A673 (cell line): ENCODE data around the gene TMEM168.

Experiments
- CTCF ChIP-seq: fragments of 300-800, 200-600 bp; sonication (generic); conservative IDR thresholded peaks from 2 replicates; pipeline ENCODE4 v1.5.1; 2017; ENCODE audit warnings: low read depth, mild to moderate bottlenecking, antibody characterized with exemption, low read length, moderate library complexity, mixed read lengths
- EZH2 ChIP-seq: fragments of 200-600 bp; sonication (generic); IDR thresholded peaks from 2 replicates; pipeline ENCODE4 v1.6.1; 2017; ENCODE audit warnings: borderline replicate concordance, low read depth, mild to moderate bottlenecking, mixed read lengths, antibody characterized with exemption, low read length; ENCODE audit not compliant: poor library complexity, severe bottlenecking

- no peak for TF ChIP-seq CTCF
- TF ChIP-seq EZH2 = no peak
These were observed at the start of gene TMEM168 for GRCh38 chr7:112789817-112790585.
